Endometrial microvascular endothelial cells (primary cell): ENCODE results near the gene LIN9. TPM values are rescaled to one million over a fixed set of nuclear protein-coding genes. Genes with fewer than 3 reads are reported as not detected.
"Not testable (repeated sequence)": the region's sequence is repeated elsewhere in the genome, so short reads cannot be mapped to it uniquely, and the experiment has no call there.

Source experiments
- in situ Hi-C: cut with HindIII; loops from 2 replicates; pipeline ENCODE4 v1.10.0; 2017; ENCODE audit warnings: low sequenced_read_pairs, low pct_unique_long_range_greater_than_20kb; ENCODE audit errors: inconsistent ontology term
- total RNA-seq: library from RNA; depleted of rRNA; stranded (reverse); fragments of >200 nt; gene quantifications from one replicate; pipeline ENCODE4 v1.2.3, GENCODE V29; 2015; ENCODE audit errors: inconsistent ontology term

LIN9 gene
- total RNA-seq, 1 donor from 2014 or later = 7.6 TPM

DNA sequence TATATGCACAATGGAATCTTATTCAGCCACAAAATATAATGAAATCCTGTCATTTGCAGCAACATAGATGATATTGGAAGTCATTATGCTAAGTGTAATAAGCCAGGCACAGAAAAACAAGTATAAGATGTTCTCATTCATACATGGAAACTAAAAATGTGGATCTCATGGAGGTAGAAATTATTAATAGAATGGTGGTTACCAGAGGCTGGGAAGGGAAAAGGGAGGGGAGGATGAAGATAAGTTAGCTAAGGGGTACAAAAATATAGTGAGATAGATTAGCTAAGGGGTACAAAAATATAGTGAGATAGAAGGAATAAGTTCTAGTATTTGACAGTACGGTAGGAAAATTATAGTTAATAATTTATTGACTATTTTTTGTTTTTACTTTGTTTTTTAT lies 27.9 kb downstream of the LIN9 start:
- in situ Hi-C loops = no loop called here

DNA sequence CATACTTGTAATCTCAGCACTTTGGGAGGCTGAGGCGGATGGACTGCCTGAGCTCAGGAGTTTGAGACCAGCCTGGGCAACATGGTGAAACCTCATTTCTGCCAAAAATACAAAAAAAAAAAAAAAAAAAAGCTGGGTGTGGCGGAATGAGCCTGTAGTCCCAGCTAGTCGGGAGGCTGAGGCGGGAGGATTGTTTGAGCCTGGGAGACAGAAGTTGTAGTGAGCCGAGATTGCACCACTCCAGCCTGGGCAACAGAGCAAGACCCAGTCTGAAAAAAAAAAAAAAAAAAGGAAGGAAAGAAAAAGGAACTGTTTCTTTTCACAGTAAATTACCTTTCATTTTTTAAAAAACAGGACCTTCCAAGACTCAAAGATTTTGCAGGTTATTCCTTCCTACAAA lies 29.5 kb downstream of the LIN9 start:
- in situ Hi-C loops = no loop called here

DNA sequence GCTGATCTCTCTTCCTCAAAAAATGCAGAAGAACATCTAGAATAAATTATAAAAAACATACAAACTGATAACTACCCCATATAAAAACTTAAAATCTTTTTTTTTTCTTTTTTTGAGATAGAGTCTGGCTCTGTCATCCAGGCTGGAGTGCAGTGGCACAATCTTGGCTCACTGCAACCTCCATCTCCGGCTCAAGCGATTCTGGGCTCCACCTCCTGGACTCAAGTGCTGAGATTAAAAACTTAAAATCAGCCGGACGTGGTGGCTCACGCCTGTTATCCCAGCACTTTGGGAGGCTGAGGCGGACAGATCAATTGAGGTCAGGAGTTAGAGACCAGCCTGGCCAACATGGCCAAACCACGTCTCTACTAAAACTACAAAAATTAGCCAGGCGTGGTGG lies 31.1 kb downstream of the LIN9 start:
- in situ Hi-C loops = no loop called here

GRCh38 chr1:226276987-226277386 lies 32.0 kb downstream of the LIN9 start:
- in situ Hi-C loops = no loop called here

- in situ Hi-C loops = no loop called here
Observed at GRCh38 chr1:226276077-226276682, 32.8 kb downstream of the LIN9 start.

DNA sequence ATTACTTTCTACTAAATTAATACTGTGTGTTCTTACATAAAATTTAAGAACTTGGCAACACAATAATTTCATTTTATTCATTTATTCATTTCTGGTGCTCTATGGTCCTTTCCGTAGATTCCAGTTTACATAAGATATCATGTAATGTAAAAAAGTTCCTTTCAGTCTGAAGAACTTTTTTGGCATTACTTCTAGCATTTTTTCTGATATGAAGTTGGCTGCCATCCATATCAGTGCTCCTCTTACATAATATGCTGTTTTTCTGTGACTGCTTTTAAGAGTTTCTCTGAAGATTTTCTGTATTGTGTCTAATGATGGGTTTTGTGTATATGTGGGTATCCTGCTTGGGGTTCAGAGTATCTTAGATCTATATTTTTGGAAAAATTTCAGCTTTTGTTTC lies 34.8 kb downstream of the LIN9 start:
- in situ Hi-C loops = no loop called here

- in situ Hi-C loops = not testable (repeated sequence)
Observed at GRCh38 chr1:226272233-226272902, 36.6 kb downstream of the LIN9 start.

GRCh38 chr1:226268421-226269124 lies 40.4 kb downstream of the LIN9 start:
- in situ Hi-C loops = no loop called here

- in situ Hi-C loops = no loop called here
Observed at GRCh38 chr1:226261818-226262217, 47.1 kb downstream of the LIN9 start.

DNA sequence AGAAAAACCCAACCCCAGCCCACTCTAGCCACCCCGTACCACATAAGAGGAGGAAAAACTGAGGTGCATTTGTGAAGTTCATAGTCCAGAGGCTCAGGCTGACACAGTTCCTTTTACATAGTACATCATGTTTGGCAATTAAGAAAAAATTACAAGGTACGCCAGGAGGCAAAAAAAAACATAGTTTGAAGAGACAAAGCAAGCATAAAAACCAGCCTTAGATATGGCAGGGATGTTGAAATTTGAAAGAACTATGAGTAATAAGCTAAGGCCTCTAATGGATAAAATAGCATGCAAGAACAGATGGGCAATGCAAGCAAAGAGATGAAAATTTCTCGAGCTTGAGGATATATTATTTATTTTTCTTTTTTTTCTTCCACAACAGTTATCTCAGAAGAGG lies 53.6 kb downstream of the LIN9 start:
- in situ Hi-C loops = no loop called here

- in situ Hi-C loops = no loop called here
Observed at GRCh38 chr1:226253933-226254332, 55.0 kb downstream of the LIN9 start.

GRCh38 chr1:226252841-226253240 lies 56.1 kb downstream of the LIN9 start:
- in situ Hi-C loops = not testable (repeated sequence)

DNA sequence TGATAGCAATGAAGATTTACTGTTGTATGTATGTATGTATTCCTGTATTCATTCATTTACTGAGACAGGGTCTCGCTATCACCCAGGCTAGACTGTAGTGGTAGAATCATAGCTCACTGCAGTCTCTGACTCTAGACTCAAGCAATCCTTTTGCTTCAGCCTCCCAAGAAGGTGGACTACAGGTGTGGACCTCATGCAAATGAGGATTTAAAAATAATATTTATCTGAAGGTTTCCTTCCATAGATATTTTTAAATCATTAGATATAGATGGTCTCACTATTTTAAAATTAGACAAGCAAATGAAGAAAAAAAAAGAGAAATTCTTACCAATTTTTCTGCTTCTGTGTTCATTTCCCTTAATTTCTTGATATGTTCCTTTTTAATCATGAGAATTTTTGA lies 58.5 kb downstream of the LIN9 start:
- in situ Hi-C loops = no loop called here

DNA sequence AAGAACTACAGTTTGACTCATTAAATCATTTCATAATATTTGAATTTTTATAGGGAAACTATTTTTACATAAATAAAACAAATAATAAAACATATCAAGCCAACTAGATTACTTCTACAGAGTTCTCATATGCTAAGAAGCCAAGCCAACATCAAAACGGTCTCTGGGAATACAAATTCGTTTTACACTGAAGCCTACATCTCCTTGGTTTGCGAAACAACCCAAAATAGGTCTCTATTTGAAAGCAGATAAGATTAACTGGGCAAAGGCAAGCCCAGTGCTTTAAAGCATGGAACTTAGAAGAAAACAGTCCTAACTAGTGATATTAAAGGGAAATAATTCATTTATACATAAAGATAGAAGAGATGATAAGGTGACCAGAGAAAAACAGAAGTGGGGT lies 60.2 kb downstream of the LIN9 start:
- in situ Hi-C loops = no loop called here

DNA sequence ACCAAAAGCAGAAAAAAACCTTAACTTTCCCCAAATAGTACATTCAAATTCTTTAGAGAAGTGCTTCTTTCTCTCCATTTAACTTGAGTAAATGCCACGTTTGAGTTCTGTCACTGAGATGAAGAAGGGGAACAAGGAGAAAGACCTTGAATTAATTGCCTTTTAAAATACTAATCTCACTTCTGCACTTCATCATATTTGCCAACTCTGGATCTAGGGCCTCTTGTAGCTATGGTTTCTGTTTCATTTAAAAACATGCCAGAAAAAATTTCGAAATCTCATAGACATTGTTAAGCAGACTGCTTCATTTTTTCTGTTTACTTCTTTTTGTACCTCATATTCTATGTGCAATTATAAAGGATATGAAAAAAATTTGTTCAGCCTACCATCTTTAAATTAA lies 60.9 kb downstream of the LIN9 start:
- in situ Hi-C loops = no loop called here

- in situ Hi-C loops = no loop called here
Observed at GRCh38 chr1:226239421-226239820, 69.5 kb downstream of the LIN9 start.

DNA sequence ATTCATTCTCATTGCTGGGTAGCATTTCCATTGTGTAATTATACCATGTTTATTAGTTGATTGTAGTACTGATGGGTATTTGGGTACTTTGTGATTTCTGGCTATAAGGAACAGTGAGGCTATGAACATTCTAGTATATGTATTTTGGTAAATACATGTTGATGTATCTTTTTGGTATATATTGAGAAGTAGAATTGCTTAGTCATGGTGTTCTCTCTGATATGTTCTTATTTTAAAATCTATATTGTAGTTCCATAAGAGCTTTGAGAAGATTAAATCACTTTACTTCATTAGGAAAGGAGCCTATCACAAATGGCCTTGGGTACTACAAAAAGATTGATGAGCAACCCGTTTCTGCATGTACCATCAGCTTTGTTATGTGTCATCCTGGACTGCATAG lies 72.1 kb downstream of the LIN9 start:
- in situ Hi-C loops = no loop called here

GRCh38 chr1:226233806-226234205 lies 75.2 kb downstream of the LIN9 start:
- in situ Hi-C loops = no loop called here

DNA sequence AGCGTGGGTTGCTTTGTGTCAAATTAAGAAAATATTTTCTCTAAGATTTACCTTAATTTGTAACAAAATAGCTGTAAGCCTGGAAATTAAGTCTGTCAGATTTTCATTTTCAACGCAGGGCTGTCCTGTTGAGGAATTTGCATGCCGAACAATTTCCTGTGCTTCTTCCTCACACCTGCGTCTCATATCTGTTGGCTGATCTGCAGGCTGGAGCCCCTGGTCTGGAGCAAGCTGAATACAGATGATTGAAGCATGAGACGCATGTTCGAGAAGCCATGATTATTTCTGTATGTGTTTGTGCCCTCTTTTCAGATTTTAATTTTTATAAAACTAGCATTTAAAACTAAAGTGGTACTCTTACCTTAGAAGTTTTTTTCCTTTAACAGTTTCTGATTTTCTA lies 75.7 kb downstream of the LIN9 start:
- in situ Hi-C loops = no loop called here

GRCh38 chr1:226226601-226227000 lies 82.4 kb downstream of the LIN9 start:
- in situ Hi-C loops = no loop called here
